BLaER1 (cell line): Measurements from ENCODE around the gene GMDS.

ENCODE experiments used
- H3K27ac ChIP-seq: shearing (Covaris generic); formaldehyde crosslinking; 2 replicates; pipeline ENCODE4 v1.8.1; 2022
- H3K27me3 ChIP-seq: shearing (Covaris generic); formaldehyde crosslinking; 2 replicates; pipeline ENCODE4 v1.8.1; 2022
- H3K36me3 ChIP-seq: shearing (Covaris generic); formaldehyde crosslinking; 2 replicates; pipeline ENCODE4 v1.8.1; 2022
- H3K4me1 ChIP-seq: shearing (Covaris generic); formaldehyde crosslinking; 2 replicates; pipeline ENCODE4 v1.8.1; 2022
- H3K4me2 ChIP-seq: shearing (Covaris generic); formaldehyde crosslinking; 2 replicates; pipeline ENCODE4 v1.8.1; 2022
- H3K4me3 ChIP-seq: shearing (Covaris generic); formaldehyde crosslinking; 2 replicates; pipeline ENCODE4 v1.8.1; 2022
- H3K9ac ChIP-seq: shearing (Covaris generic); formaldehyde crosslinking; 2 replicates; pipeline ENCODE4 v1.8.1; 2022
- H3K9me3 ChIP-seq: shearing (Covaris generic); formaldehyde crosslinking; 2 replicates; pipeline ENCODE4 v1.8.1; 2022
- H4K20me1 ChIP-seq: shearing (Covaris generic); formaldehyde crosslinking; 2 replicates; pipeline ENCODE4 v1.8.1; 2022
- Cebpa-rat ChIP-seq: shearing (Covaris generic); IDR thresholded peaks from 2 replicates; pipeline ENCODE4 v1.8.1; 2022

Gene GMDS

GRCh38 chr6:1873781-1874180, 371.6 kb downstream of the GMDS start:
- no peak overlapping the region for H3K9ac ChIP-seq
- no peak for TF ChIP-seq Cebpa-rat
- H3K4me3 ChIP-seq = no peak overlapping the region
- H3K4me2 ChIP-seq = no peak overlapping the region
- H3K9me3 ChIP-seq = no peaks in the 10 kb centered on the region
- no peaks in the 10 kb centered on the region for H3K27me3 ChIP-seq
- H4K20me1 ChIP-seq = no peaks in the 10 kb centered on the region
- H3K4me1 ChIP-seq = peaks cover 5% of the 10 kb centered on the region; the same call in 1 of the 2 replicates
- no peak overlapping the region for H3K27ac ChIP-seq
- no peaks in the 10 kb centered on the region for H3K36me3 ChIP-seq

GRCh38 chr6:1872649-1873131, 372.7 kb downstream of the GMDS start:
- Histone ChIP-seq H3K4me1 (peaks cover 6% of the 10 kb centered on the region; the same call in 1 of the 2 replicates), H3K27me3 (no peaks in the 10 kb centered on the region), H3K4me2 (no peak overlapping the region), H3K9me3 (no peaks in the 10 kb centered on the region), H3K4me3 (no peak overlapping the region), H3K27ac (no peak overlapping the region), H3K36me3 (no peaks in the 10 kb centered on the region), H3K9ac (no peak overlapping the region), H4K20me1 (no peaks in the 10 kb centered on the region)
- no peak for TF ChIP-seq Cebpa-rat

- no peaks in the 10 kb centered on the region for H3K9me3 ChIP-seq
- no peaks in the 10 kb centered on the region for H3K27me3 ChIP-seq
- TF ChIP-seq Cebpa-rat = no peak
- H3K4me3 ChIP-seq = no peak overlapping the region
- peaks cover 6% of the 10 kb centered on the region; the same call in 1 of the 2 replicates for H3K4me1 ChIP-seq
- no peaks in the 10 kb centered on the region for H3K36me3 ChIP-seq
- H3K9ac ChIP-seq = no peak overlapping the region
- no peak overlapping the region for H3K27ac ChIP-seq
- H4K20me1 ChIP-seq = no peaks in the 10 kb centered on the region
- no peak overlapping the region for H3K4me2 ChIP-seq
Observed at GRCh38 chr6:1871724-1872315, 373.6 kb downstream of the GMDS start.

GRCh38 chr6:1870932-1871331, 374.5 kb downstream of the GMDS start:
- Histone ChIP-seq H4K20me1 (no peaks in the 10 kb centered on the region), H3K4me3 (no peak overlapping the region), H3K27me3 (no peaks in the 10 kb centered on the region), H3K36me3 (no peaks in the 10 kb centered on the region), H3K4me1 (peaks cover 6% of the 10 kb centered on the region; the same call in 1 of the 2 replicates), H3K9me3 (no peaks in the 10 kb centered on the region), H3K4me2 (no peak overlapping the region), H3K9ac (no peak overlapping the region), H3K27ac (no peak overlapping the region)
- no peak for TF ChIP-seq Cebpa-rat

DNA sequence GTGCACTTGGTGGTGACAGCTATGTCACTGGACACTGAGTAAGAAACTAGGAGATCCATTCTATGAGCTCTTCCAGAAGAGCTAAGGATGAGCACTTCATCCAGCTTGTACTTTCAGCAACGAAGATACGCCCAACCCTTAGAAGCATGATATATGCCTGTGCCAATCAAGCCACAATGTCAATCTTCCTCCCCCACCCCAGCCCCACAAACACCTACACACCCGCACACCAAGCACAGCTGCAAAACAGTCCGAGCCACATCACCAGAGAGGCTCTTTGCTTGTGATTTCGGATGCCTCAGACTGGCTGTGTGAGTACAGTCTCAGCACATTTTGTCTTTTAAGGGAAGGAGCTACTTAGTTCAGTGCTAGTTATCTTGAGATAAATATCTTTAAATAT, 375.2 kb downstream of the GMDS start:
- Histone ChIP-seq H3K4me1 (peaks cover 6% of the 10 kb centered on the region; the same call in 1 of the 2 replicates), H3K9me3 (no peaks in the 10 kb centered on the region), H4K20me1 (no peaks in the 10 kb centered on the region), H3K4me3 (no peak overlapping the region), H3K27me3 (no peaks in the 10 kb centered on the region), H3K36me3 (no peaks in the 10 kb centered on the region), H3K27ac (no peak overlapping the region), H3K9ac (no peak overlapping the region), H3K4me2 (no peak overlapping the region)
- no peak for TF ChIP-seq Cebpa-rat

DNA sequence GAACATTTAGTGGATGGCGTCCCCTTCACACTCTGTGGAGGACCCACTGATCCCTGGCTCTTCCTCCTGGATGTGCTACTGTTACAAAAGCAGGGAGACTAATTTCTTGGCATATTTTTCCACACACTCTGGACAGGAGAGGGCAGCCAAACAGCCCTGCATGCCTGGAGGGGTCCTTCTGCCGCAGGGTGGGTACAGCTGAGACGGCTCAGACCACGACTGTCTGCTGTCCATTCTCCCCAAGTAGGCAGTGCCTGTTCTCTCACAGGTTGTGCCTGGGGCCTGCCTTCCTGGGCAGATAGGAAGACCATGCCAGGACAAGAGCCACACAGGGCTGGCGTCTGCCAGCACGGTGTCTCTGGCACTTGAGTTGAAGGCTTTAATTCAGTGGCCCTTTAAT, 375.6 kb downstream of the GMDS start:
- no peaks in the 10 kb centered on the region for H4K20me1 ChIP-seq
- H3K27ac ChIP-seq = no peak overlapping the region
- H3K36me3 ChIP-seq = no peaks in the 10 kb centered on the region
- no peak overlapping the region for H3K9ac ChIP-seq
- H3K27me3 ChIP-seq = no peaks in the 10 kb centered on the region
- peaks cover 6% of the 10 kb centered on the region; the same call in 1 of the 2 replicates for H3K4me1 ChIP-seq
- no peak overlapping the region for H3K4me3 ChIP-seq
- no peak overlapping the region for H3K4me2 ChIP-seq
- TF ChIP-seq Cebpa-rat = no peak
- H3K9me3 ChIP-seq = no peaks in the 10 kb centered on the region

GRCh38 chr6:1869308-1869707, 376.1 kb downstream of the GMDS start:
- H3K4me3 ChIP-seq = no peak overlapping the region
- H3K9ac ChIP-seq = no peak overlapping the region
- TF ChIP-seq Cebpa-rat = no peak
- H3K36me3 ChIP-seq = no peaks in the 10 kb centered on the region
- no peak overlapping the region for H3K27ac ChIP-seq
- no peaks in the 10 kb centered on the region for H4K20me1 ChIP-seq
- H3K9me3 ChIP-seq = no peaks in the 10 kb centered on the region
- H3K4me2 ChIP-seq = no peak overlapping the region
- H3K4me1 ChIP-seq = peaks cover 6% of the 10 kb centered on the region; the same call in 1 of the 2 replicates
- no peaks in the 10 kb centered on the region for H3K27me3 ChIP-seq

- Histone ChIP-seq H3K36me3 (no peaks in the 10 kb centered on the region), H3K9me3 (no peaks in the 10 kb centered on the region), H3K4me3 (no peak overlapping the region), H4K20me1 (no peaks in the 10 kb centered on the region), H3K27me3 (no peaks in the 10 kb centered on the region), H3K4me1 (peaks cover 6% of the 10 kb centered on the region; the same call in 1 of the 2 replicates), H3K4me2 (no peak overlapping the region), H3K9ac (no peak overlapping the region), H3K27ac (no peak overlapping the region)
- no peak for TF ChIP-seq Cebpa-rat
Observed at GRCh38 chr6:1868561-1869261, 376.7 kb downstream of the GMDS start.

DNA sequence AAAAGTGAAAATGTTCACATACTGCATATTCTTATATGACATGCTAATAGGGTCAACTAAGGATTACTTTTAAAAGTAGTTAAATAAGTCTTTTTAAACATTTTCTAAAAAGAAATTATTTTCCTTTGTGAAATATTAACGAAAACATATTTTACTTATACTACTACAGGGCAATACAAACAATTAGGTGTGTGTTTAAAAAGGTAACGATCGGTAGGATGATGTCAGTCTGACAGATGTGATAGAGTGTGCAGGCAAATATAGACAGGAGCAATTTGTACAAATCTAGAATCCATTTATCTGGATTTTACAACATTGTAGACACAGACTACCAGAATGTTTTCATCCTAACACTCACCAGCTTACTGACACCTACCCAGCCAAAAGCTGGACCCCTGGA, 378.2 kb downstream of the GMDS start:
- H4K20me1 ChIP-seq = no peaks in the 10 kb centered on the region
- no peak overlapping the region for H3K27ac ChIP-seq
- no peak overlapping the region for H3K4me2 ChIP-seq
- H3K9me3 ChIP-seq = no peaks in the 10 kb centered on the region
- H3K27me3 ChIP-seq = no peaks in the 10 kb centered on the region
- H3K36me3 ChIP-seq = no peaks in the 10 kb centered on the region
- H3K9ac ChIP-seq = no peak overlapping the region
- peaks cover 6% of the 10 kb centered on the region; the same call in 1 of the 2 replicates for H3K4me1 ChIP-seq
- H3K4me3 ChIP-seq = no peak overlapping the region
- TF ChIP-seq Cebpa-rat = no peak

- Histone ChIP-seq H3K27me3 (no peaks in the 10 kb centered on the region), H3K4me3 (no peak overlapping the region), H3K4me1 (peaks cover 6% of the 10 kb centered on the region; the same call in 1 of the 2 replicates), H3K9ac (no peak overlapping the region), H3K27ac (no peak overlapping the region), H4K20me1 (no peaks in the 10 kb centered on the region), H3K9me3 (no peaks in the 10 kb centered on the region), H3K36me3 (no peaks in the 10 kb centered on the region), H3K4me2 (no peak overlapping the region)
- no peak for TF ChIP-seq Cebpa-rat
Observed at GRCh38 chr6:1865585-1865984, 379.8 kb downstream of the GMDS start.
